Neuron (in vitro differentiated cells): ENCODE measurements around the gene DEPDC5.

ENCODE experiments used
- H2AFZ ChIP-seq: one replicate; pipeline ENCODE4 v1.6.1; 2013; ENCODE audit warnings: low read depth, mild to moderate bottlenecking, inconsistent platforms, low read length, moderate library complexity
- H3K27me3 ChIP-seq: one replicate; pipeline ENCODE4 v1.6.1; 2013; ENCODE audit warnings: low read length; ENCODE audit not compliant: insufficient read depth
- H3K36me3 ChIP-seq: one replicate; pipeline ENCODE4 v1.6.1; 2013; ENCODE audit warnings: low read length; ENCODE audit not compliant: insufficient read depth
- H3K4me1 ChIP-seq: one replicate; pipeline ENCODE4 v1.6.1; 2013; ENCODE audit warnings: low read length; ENCODE audit not compliant: insufficient read depth
- H3K4me3 ChIP-seq: 2 replicates; pipeline ENCODE4 v1.5.1; 2013; ENCODE audit warnings: mild to moderate bottlenecking, low read length, moderate library complexity
- H3K9me3 ChIP-seq: one replicate; pipeline ENCODE4 v1.6.1; 2013; ENCODE audit warnings: low read length

Gene DEPDC5

GRCh38 chr22:31879585-31879984 is 125.8 kb downstream of the DEPDC5 start:
- no peaks in the 10 kb centered on the region for H3K27me3 ChIP-seq
- H3K9me3 ChIP-seq: no peaks in the 10 kb centered on the region
- H3K4me3 ChIP-seq: no peak overlapping the region
- H3K4me1 ChIP-seq: no peaks in the 10 kb centered on the region
- H2AFZ ChIP-seq: no peak overlapping the region
- H3K36me3 ChIP-seq: peaks cover 37% of the 10 kb centered on the region

GRCh38 chr22:31881200-31881599 is 127.4 kb downstream of the DEPDC5 start:
- H3K36me3 ChIP-seq: peaks cover 31% of the 10 kb centered on the region
- no peaks in the 10 kb centered on the region for H3K4me1 ChIP-seq
- H3K4me3 ChIP-seq: no peak overlapping the region
- H3K27me3 ChIP-seq: no peaks in the 10 kb centered on the region
- no peaks in the 10 kb centered on the region for H3K9me3 ChIP-seq
- H2AFZ ChIP-seq: no peak overlapping the region

- no peak overlapping the region for H3K4me3 ChIP-seq
- H3K4me1 ChIP-seq: no peaks in the 10 kb centered on the region
- H3K9me3 ChIP-seq: no peaks in the 10 kb centered on the region
- no peak overlapping the region for H2AFZ ChIP-seq
- H3K27me3 ChIP-seq: no peaks in the 10 kb centered on the region
- peaks cover 30% of the 10 kb centered on the region for H3K36me3 ChIP-seq
Observed at GRCh38 chr22:31881865-31882264, 128.0 kb downstream of the DEPDC5 start.

- Histone ChIP-seq H2AFZ (no peak overlapping the region), H3K9me3 (no peaks in the 10 kb centered on the region), H3K4me3 (no peak overlapping the region), H3K36me3 (peaks cover 30% of the 10 kb centered on the region), H3K4me1 (peaks cover 7% of the 10 kb centered on the region), H3K27me3 (no peaks in the 10 kb centered on the region)
Observed at GRCh38 chr22:31882971-31883370, 129.2 kb downstream of the DEPDC5 start.

- H3K4me1 ChIP-seq: peaks cover 8% of the 10 kb centered on the region
- no peak overlapping the region for H2AFZ ChIP-seq
- H3K4me3 ChIP-seq: no peak overlapping the region
- no peaks in the 10 kb centered on the region for H3K9me3 ChIP-seq
- H3K36me3 ChIP-seq: peaks cover 30% of the 10 kb centered on the region
- no peaks in the 10 kb centered on the region for H3K27me3 ChIP-seq
Observed at GRCh38 chr22:31883989-31884388, 130.2 kb downstream of the DEPDC5 start.

- Histone ChIP-seq H3K36me3 (peaks cover 11% of the 10 kb centered on the region), H2AFZ (no peak overlapping the region), H3K9me3 (no peaks in the 10 kb centered on the region), H3K27me3 (no peaks in the 10 kb centered on the region), H3K4me1 (peaks cover 36% of the 10 kb centered on the region), H3K4me3 (no peak overlapping the region)
Observed at GRCh38 chr22:31891366-31892079, 137.7 kb downstream of the DEPDC5 start.

- no peaks in the 10 kb centered on the region for H3K27me3 ChIP-seq
- no peak overlapping the region for H3K4me3 ChIP-seq
- H3K9me3 ChIP-seq: no peaks in the 10 kb centered on the region
- peaks cover 11% of the 10 kb centered on the region for H3K36me3 ChIP-seq
- H2AFZ ChIP-seq: no peak overlapping the region
- peaks cover 37% of the 10 kb centered on the region for H3K4me1 ChIP-seq
Observed at GRCh38 chr22:31892080-31892433, 138.2 kb downstream of the DEPDC5 start.

GRCh38 chr22:31893460-31893859 is 139.6 kb downstream of the DEPDC5 start:
- Histone ChIP-seq H3K36me3 (peaks cover 11% of the 10 kb centered on the region), H3K4me1 (peaks cover 43% of the 10 kb centered on the region), H3K27me3 (no peaks in the 10 kb centered on the region), H3K9me3 (no peaks in the 10 kb centered on the region), H3K4me3 (no peak overlapping the region), H2AFZ (no peak overlapping the region)

- peaks cover 56% of the 10 kb centered on the region for H3K4me1 ChIP-seq
- no peak overlapping the region for H2AFZ ChIP-seq
- H3K9me3 ChIP-seq: no peaks in the 10 kb centered on the region
- peaks cover 7% of the 10 kb centered on the region for H3K36me3 ChIP-seq
- no peak overlapping the region for H3K4me3 ChIP-seq
- no peaks in the 10 kb centered on the region for H3K27me3 ChIP-seq
Observed at GRCh38 chr22:31895411-31896123, 141.7 kb downstream of the DEPDC5 start.

- peaks cover 9% of the 10 kb centered on the region for H3K36me3 ChIP-seq
- no peaks in the 10 kb centered on the region for H3K9me3 ChIP-seq
- peaks cover 50% of the 10 kb centered on the region for H3K4me1 ChIP-seq
- H2AFZ ChIP-seq: no peak overlapping the region
- no peaks in the 10 kb centered on the region for H3K27me3 ChIP-seq
- H3K4me3 ChIP-seq: no peak overlapping the region
Observed at GRCh38 chr22:31896472-31896871, 142.7 kb downstream of the DEPDC5 start.

GRCh38 chr22:31897842-31898805 is 144.3 kb downstream of the DEPDC5 start:
- H2AFZ ChIP-seq: peak overlapping the region; percentile 5
- H3K9me3 ChIP-seq: no peaks in the 10 kb centered on the region
- no peaks in the 10 kb centered on the region for H3K27me3 ChIP-seq
- H3K4me3 ChIP-seq: no peak overlapping the region
- H3K36me3 ChIP-seq: peaks cover 20% of the 10 kb centered on the region
- peaks cover 42% of the 10 kb centered on the region for H3K4me1 ChIP-seq

GRCh38 chr22:31898926-31899325 is 145.1 kb downstream of the DEPDC5 start:
- H3K36me3 ChIP-seq: peaks cover 20% of the 10 kb centered on the region
- H3K4me1 ChIP-seq: peaks cover 34% of the 10 kb centered on the region
- H2AFZ ChIP-seq: peak overlapping the region; percentile 5
- no peak overlapping the region for H3K4me3 ChIP-seq
- H3K9me3 ChIP-seq: no peaks in the 10 kb centered on the region
- H3K27me3 ChIP-seq: no peaks in the 10 kb centered on the region

GRCh38 chr22:31899669-31900068 is 145.8 kb downstream of the DEPDC5 start:
- Histone ChIP-seq H3K4me1 (peaks cover 28% of the 10 kb centered on the region), H3K9me3 (no peaks in the 10 kb centered on the region), H2AFZ (no peak overlapping the region), H3K36me3 (peaks cover 23% of the 10 kb centered on the region), H3K27me3 (no peaks in the 10 kb centered on the region), H3K4me3 (no peak overlapping the region)
